ENCODE results near the gene CRB3. TPM values are rescaled to one million over a fixed set of nuclear protein-coding genes. Genes with fewer than 3 reads are reported as not detected.

The CRB3 gene
- total and polyA plus RNA-seq, 11 donors: 0.28 to 1.6 (median 0.46) TPM; not detected in 7

- DNase-seq: no peak
- WGBS, 4 donors: 57 to 71% (median 70%) methylated on average over 8 of the region's 8 CpGs
- Histone ChIP-seq H3K36me3 (no peaks in the 10 kb centered on the region), H3K27me3 (peaks cover 12 to 36% (median 20%) of the 10 kb centered on the region in 9 donors), H3K4me1 (peaks cover 0 to 6% (median 0%) of the 10 kb centered on the region in 12 donors), H3K27ac (no peak overlapping the region), H3K9me3 (no peaks in the 10 kb centered on the region), H3K4me3 (no peak overlapping the region)
- intact Hi-C loops (cut with DNase I): no loop called here
- TF ChIP-seq POLR2A (IDR thresholded peaks at IDR 0.05): no peak
- TF ChIP-seq, protein P1, sequence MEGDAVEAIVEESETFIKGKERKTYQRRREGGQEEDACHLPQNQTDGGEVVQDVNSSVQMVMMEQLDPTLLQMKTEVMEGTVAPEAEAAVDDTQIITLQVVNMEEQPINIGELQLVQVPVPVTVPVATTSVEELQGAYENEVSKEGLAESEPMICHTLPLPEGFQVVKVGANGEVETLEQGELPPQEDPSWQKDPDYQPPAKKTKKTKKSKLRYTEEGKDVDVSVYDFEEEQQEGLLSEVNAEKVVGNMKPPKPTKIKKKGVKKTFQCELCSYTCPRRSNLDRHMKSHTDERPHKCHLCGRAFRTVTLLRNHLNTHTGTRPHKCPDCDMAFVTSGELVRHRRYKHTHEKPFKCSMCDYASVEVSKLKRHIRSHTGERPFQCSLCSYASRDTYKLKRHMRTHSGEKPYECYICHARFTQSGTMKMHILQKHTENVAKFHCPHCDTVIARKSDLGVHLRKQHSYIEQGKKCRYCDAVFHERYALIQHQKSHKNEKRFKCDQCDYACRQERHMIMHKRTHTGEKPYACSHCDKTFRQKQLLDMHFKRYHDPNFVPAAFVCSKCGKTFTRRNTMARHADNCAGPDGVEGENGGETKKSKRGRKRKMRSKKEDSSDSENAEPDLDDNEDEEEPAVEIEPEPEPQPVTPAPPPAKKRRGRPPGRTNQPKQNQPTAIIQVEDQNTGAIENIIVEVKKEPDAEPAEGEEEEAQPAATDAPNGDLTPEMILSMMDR (IDR thresholded peaks at IDR 0.05): no peak
- no peak for ATAC-seq
Measured at GRCh38 chr19:6467384-6467783, 3.3 kb downstream of the CRB3 start.

GRCh38 chr19:6470173-6470572 lies 6.1 kb downstream of the CRB3 start:
- 63 to 71% (median 67%) methylated on average over 8 of the region's 8 CpGs for WGBS, 4 donors
- Histone ChIP-seq H3K27ac (no peak overlapping the region), H3K4me3 (no peak overlapping the region), H3K9me3 (no peaks in the 10 kb centered on the region), H3K4me1 (no peaks in the 10 kb centered on the region), H3K36me3 (peaks cover 0 to 10% (median 0%) of the 10 kb centered on the region in 9 donors), H3K27me3 (peaks cover under 1 to 21% (median 5%) of the 10 kb centered on the region in 9 donors)
- TF ChIP-seq, protein P1 (IDR thresholded peaks at IDR 0.05): no peak
- TF ChIP-seq POLR2A (IDR thresholded peaks at IDR 0.05): no peak
- intact Hi-C loops (cut with DNase I): no loop called here
- no peak for ATAC-seq
- DNase-seq: no peak

DNA sequence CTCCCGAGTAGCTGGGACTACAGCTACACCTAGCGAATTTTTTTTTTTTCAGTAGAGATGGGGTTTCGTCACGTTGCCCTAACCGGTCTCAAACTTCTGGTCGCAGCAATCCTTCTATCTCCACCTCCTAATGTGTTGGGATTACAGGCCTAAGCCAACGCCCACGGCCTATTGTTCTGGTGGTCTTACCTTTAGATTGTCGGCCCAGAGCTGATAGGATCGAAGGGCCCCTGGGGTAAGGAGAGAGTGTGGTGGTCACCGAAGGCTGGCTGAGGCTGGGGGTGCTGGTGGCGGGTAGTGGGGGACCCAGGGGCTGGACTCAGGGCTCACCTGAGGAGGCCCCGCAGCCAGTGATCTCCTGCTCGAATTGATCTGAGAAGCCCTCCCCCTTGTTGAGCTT lies 7.0 kb downstream of the CRB3 start:
- Histone ChIP-seq H3K36me3 (peaks cover 0 to 16% (median 0%) of the 10 kb centered on the region in 9 donors), H3K4me1 (peaks cover 0 to 8% (median 0%) of the 10 kb centered on the region in 12 donors), H3K27me3 (peaks cover 10 to 29% (median 14%) of the 10 kb centered on the region in 9 donors), H3K9me3 (no peaks in the 10 kb centered on the region), H3K4me3 (no peak overlapping the region), H3K27ac (no peak overlapping the region)
- ATAC-seq: no peak
- 75 to 87% (median 82%) methylated on average over 14 of the region's 14 CpGs for WGBS, 4 donors
- no peak for DNase-seq
- intact Hi-C loops (cut with DNase I): no loop called here
- TF ChIP-seq, protein P1 (IDR thresholded peaks at IDR 0.05): no peak
- no peak for TF ChIP-seq POLR2A (IDR thresholded peaks at IDR 0.05)

DNA sequence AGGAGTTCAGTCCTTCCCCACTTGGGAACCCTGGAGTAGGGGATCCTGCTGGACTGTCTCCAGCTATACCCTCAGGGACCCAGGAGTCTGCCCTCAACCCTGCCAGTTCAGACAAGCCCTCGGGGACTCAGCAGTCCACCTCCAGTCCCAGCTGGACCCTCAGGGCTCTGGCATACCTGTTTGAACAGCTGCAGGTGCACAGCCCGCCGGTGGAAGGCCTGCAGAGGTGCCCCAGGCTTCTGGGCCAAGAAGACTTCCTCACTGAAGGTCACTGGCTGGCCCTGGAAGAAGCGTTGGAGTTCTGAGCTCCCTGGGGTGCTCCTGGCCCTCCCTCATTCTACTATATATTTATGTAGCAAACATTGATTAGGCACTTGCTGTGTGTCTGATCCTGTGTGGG lies 8.6 kb downstream of the CRB3 start:
- Histone ChIP-seq H3K9me3 (no peaks in the 10 kb centered on the region), H3K36me3 (peaks cover 0 to 26% (median 0%) of the 10 kb centered on the region in 9 donors), H3K27ac (no peak overlapping the region), H3K4me1 (peaks cover 0 to 18% (median 3%) of the 10 kb centered on the region in 12 donors), H3K27me3 (peaks cover 15 to 35% (median 26%) of the 10 kb centered on the region in 9 donors), H3K4me3 (no peak overlapping the region)
- intact Hi-C loops (cut with DNase I): no loop called here
- WGBS, 4 donors: 42 to 74% (median 70%) methylated on average over 2 to 4 of the region's 4 CpGs
- ATAC-seq (no peak), DNase-seq (no peak)
- no peak for TF ChIP-seq POLR2A (IDR thresholded peaks at IDR 0.05)
- TF ChIP-seq, protein P1 (IDR thresholded peaks at IDR 0.05): no peak
